GM13976 (cell line): ENCODE measurements around the gene SLC9B2.
"Not testable (repeated sequence)": the region's sequence is repeated elsewhere in the genome, so short reads cannot be mapped to it uniquely, and the experiment has no call there.

ENCODE experiments used
- DNase-seq: peaks from one replicate; pipeline ENCODE4 v3.0.0; 2012; ENCODE audit warnings: low spot score
- in situ Hi-C: fragments of 300-500 bp; cut with MboI; formaldehyde crosslinking; loops from one replicate; pipeline ENCODE4 v1.12.0; 2022; ENCODE audit warnings: low sequenced_read_pairs, mixed read lengths, inconsistent platforms; ENCODE audit not compliant: unreplicated experiment
- TF ChIP-seq, protein P1 (sequence below): IDR thresholded peaks from 2 replicates; pipeline ENCODE4 v1.5.1; 2012; ENCODE audit warnings: borderline replicate concordance, mild to moderate bottlenecking; ENCODE audit not compliant: insufficient read depth; ENCODE audit errors: extremely low read depth, missing control alignments, control extremely low read depth

The SLC9B2 gene

GRCh38 chr4:103011378-103012025, 65.1 kb downstream of the SLC9B2 start:
- in situ Hi-C loops = no loop called here
- TF ChIP-seq, protein P1, sequence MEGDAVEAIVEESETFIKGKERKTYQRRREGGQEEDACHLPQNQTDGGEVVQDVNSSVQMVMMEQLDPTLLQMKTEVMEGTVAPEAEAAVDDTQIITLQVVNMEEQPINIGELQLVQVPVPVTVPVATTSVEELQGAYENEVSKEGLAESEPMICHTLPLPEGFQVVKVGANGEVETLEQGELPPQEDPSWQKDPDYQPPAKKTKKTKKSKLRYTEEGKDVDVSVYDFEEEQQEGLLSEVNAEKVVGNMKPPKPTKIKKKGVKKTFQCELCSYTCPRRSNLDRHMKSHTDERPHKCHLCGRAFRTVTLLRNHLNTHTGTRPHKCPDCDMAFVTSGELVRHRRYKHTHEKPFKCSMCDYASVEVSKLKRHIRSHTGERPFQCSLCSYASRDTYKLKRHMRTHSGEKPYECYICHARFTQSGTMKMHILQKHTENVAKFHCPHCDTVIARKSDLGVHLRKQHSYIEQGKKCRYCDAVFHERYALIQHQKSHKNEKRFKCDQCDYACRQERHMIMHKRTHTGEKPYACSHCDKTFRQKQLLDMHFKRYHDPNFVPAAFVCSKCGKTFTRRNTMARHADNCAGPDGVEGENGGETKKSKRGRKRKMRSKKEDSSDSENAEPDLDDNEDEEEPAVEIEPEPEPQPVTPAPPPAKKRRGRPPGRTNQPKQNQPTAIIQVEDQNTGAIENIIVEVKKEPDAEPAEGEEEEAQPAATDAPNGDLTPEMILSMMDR = no peak
- DNase-seq = no peak

- DNase-seq = no peak
- in situ Hi-C loops = no loop called here
- TF ChIP-seq, protein P1 = no peak
Observed at GRCh38 chr4:103010804-103011203, 65.8 kb downstream of the SLC9B2 start.

- DNase-seq = peak; percentile 64
- in situ Hi-C loops = loop anchor here (10.0 kb wide), 1 partner anchor 564 kb away; no protein-coding TSS in a partner anchor
- TF ChIP-seq, protein P1 = peak; percentile 29
Observed at GRCh38 chr4:103008875-103009729, 67.5 kb downstream of the SLC9B2 start.

GRCh38 chr4:103002551-103002950, 74.0 kb downstream of the SLC9B2 start:
- in situ Hi-C loops = loop anchor here (5.0 to 10.0 kb wide), 2 partner anchors 375 to 558 kb away; no protein-coding TSS in a partner anchor
- TF ChIP-seq, protein P1 = no peak
- no peak for DNase-seq

GRCh38 chr4:102994803-102995202, 81.8 kb downstream of the SLC9B2 start:
- no peak for DNase-seq
- TF ChIP-seq, protein P1 = no peak
- in situ Hi-C loops = no loop called here

DNA sequence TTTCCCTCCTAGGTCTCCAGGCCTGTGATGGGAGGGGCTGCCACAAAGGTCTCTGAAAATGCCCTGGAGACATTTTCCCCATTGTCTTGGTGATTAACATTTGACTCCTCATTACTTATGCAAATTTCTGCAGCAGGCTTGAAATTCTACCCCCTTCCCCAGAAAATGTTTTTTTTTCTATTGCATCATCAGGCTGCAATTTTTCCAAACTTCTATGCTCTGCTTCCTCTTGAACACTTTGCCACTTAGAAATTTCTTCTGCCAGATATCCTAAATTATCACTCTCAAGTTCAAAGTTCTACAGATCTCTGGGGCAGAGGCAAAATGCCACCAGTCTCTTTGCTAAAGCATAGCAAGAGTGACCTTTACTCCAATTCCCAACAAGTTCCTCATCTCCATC, 82.6 kb downstream of the SLC9B2 start:
- DNase-seq, in situ Hi-C loops: not testable (repeated sequence)
